T-helper 1 cell treated with Interleukin-12 subunit alpha and Interleukin-12 subunit beta and Interleukin-4 antibody, amounts not matched to agents 30 ng/mL and 1 ng/mL, for 36 hours (primary cell): Measurements from ENCODE around the gene SAMD4A. TPM values are rescaled to one million over a fixed set of nuclear protein-coding genes. Genes with fewer than 3 reads are reported as not detected.

Experiments used
- intact Hi-C: fragments of 100-400 bp; cut with micrococcal nuclease; formaldehyde crosslinking; loops from one replicate; pipeline ENCODE4 v1.15.1; 2024
- total RNA-seq: library from RNA; stranded (reverse); gene quantifications from 2 replicates; pipeline ENCODE4 v1.2.3, GENCODE V29; 2022

SAMD4A gene
- total RNA-seq, 1 donor from 2014 or later, result 0.56 TPM

- intact Hi-C loops, result loop anchor here (2.0 kb wide), 1 partner anchor 379 kb away; the partner anchor contains the start of gene CDKN3
These were observed 208.7 kb downstream of the SAMD4A start for GRCh38 chr14:54775486-54776140.

GRCh38 chr14:54776361-54777001, 209.6 kb downstream of the SAMD4A start:
- intact Hi-C loops, result no loop called here

GRCh38 chr14:54777395-54777794, 210.5 kb downstream of the SAMD4A start:
- intact Hi-C loops, result no loop called here

GRCh38 chr14:54778618-54779345, 211.9 kb downstream of the SAMD4A start:
- intact Hi-C loops, result no loop called here

GRCh38 chr14:54781080-54781479, 214.2 kb downstream of the SAMD4A start:
- intact Hi-C loops, result no loop called here

GRCh38 chr14:54781961-54782750, 215.2 kb downstream of the SAMD4A start:
- intact Hi-C loops, result no loop called here

GRCh38 chr14:54782751-54783659, 216.1 kb downstream of the SAMD4A start:
- intact Hi-C loops, result no loop called here

GRCh38 chr14:54783660-54784015, 216.7 kb downstream of the SAMD4A start:
- intact Hi-C loops, result no loop called here

- intact Hi-C loops, result no loop called here
These were observed 217.1 kb downstream of the SAMD4A start for GRCh38 chr14:54784060-54784459.

GRCh38 chr14:54784657-54785056, 217.7 kb downstream of the SAMD4A start:
- intact Hi-C loops, result no loop called here

GRCh38 chr14:54785136-54785777, 218.3 kb downstream of the SAMD4A start:
- intact Hi-C loops, result no loop called here

GRCh38 chr14:54785778-54786770, 219.1 kb downstream of the SAMD4A start:
- intact Hi-C loops, result no loop called here

- intact Hi-C loops, result no loop called here
These were observed 219.9 kb downstream of the SAMD4A start for GRCh38 chr14:54786838-54787237.

- intact Hi-C loops, result no loop called here
These were observed 220.3 kb downstream of the SAMD4A start for GRCh38 chr14:54787261-54787660.

- intact Hi-C loops, result no loop called here
These were observed 221.8 kb downstream of the SAMD4A start for GRCh38 chr14:54788701-54789100.

- intact Hi-C loops, result no loop called here
These were observed 222.2 kb downstream of the SAMD4A start for GRCh38 chr14:54789166-54789565.

GRCh38 chr14:54789781-54790480, 223.0 kb downstream of the SAMD4A start:
- intact Hi-C loops, result no loop called here

GRCh38 chr14:54791001-54791400, 224.1 kb downstream of the SAMD4A start:
- intact Hi-C loops, result no loop called here
